COLO668 (cell line): Measurements from ENCODE around the gene FBXO36.

Experiments used
- DNase-seq: peaks from one replicate; lab custom pipeline; 2025; ENCODE audit not compliant: unreplicated experiment; lab: John Stamatoyannopoulos, UW

FBXO36 gene

DNA sequence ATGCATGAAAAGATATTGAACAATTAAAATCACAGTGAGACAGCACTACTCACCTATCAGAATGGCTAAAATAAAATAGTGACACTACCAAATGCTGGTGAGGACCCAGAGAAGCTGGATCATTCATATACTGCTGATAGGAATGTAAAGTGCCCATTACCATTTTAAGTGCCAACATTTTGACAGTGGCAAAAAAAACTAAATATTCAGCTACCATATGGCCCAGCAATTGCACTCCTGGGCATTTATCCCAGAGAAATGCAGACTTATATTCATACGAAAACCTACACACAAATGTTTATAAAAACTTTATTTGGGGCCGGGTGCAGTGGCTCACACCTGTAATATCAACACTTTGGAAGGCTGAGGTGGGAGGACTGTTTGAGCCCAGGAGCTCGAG, 47.6 kb downstream of the FBXO36 start:
- no peak for DNase-seq

- DNase-seq = no peak
Measured at GRCh38 chr2:229970406-229970805, 48.1 kb downstream of the FBXO36 start.

DNA sequence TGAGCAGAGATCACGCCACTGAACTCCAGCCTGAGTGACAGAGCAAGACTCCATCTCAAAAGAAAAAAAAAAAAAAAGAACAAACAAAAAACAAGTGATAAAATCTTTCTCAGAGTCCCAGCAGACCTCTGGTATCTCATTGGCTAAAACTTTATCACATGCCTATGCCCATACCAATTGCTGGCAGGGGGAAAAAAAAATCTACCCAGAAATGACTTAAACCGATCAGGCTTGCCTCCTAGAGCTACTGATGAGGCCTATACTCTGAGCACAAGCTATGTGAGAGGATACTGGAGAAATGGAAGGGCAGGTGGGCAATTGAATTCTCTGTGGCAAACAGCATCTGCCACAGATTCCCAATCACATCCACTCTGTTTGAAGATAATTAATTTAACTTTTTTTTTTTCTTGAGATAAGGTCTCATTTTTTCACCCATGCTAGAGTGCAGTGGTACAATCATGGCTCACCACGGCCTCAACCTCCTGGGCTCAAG, 49.0 kb downstream of the FBXO36 start:
- no peak for DNase-seq

DNA sequence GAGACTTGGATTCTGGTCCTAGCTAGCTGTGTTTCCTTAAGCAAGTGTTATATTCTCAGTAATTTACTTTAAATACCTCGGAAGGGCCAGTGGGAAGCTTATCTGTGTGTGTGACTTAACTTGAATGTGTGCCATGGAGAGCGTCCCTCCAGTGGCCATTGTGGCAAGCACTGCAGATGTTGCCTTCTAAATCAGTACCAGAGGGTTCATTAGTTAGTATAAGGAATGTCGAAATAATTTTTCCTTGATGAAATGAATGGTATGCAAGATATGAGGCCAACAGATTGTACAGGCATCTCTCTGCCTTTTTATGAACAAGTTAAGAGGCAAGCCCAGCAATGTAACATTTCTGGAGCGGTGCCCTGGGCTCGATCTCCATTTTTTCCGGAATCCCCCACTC, 52.0 kb downstream of the FBXO36 start:
- no peak for DNase-seq

DNA sequence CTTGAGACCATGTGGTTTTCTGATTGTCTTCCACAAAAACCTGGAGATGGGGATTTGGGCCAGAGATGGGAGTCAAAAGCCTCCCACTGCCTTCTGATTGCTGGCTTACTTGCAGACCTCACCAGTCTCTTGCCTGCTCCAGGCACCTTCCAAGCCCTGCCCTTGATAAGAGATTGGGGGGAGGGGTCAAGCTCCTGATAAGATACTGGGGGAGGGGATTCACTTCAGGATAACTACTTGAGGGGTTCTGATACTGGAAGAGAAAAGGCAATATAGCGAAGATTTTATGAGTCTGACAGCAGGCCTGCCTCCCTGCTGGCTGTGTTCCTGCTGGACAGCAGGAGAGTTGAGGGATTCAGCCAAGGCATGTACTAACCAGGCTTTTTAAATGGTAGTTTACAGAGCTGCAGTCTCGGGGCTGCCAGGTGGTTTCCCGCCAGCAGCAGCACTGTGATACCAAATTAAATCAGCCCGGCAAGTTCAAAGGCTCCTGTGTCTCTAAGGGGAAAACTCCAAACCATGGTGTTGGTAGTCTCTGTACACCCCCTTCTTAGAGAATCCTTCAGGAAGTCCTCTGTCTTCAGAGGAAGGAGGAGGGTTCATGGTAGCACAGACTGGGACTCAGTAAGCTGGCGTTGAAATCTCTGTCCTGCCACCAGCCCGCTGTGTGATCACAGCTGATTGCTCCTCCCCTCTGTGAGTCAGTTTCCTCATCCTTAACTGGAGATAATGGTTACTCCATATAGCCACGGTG, 58.3 kb downstream of the FBXO36 start:
- no peak for DNase-seq

- no peak for DNase-seq
Measured at GRCh38 chr2:229993236-229993635, 70.9 kb downstream of the FBXO36 start.

DNA sequence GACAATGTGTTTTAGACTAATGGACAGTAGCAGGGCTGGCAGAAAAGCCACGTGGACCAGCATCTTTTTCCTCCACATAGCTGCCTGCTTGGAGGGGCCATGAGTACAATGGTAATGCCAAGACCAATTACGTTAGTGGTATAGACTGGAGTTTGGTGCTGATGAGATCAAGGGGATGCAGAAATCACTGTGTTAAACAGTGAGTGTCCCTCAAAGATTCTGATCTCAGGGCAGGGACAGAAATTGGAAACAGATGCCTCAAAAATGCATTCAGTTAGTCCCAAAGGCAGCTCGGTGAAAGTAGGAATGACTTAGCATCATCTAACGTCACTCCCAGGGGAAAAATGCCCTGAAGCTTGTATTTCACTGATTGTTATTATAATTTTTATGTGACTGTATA, 74.0 kb downstream of the FBXO36 start:
- DNase-seq = no peak

GRCh38 chr2:229997565-229997964, 75.3 kb downstream of the FBXO36 start:
- no peak for DNase-seq

DNA sequence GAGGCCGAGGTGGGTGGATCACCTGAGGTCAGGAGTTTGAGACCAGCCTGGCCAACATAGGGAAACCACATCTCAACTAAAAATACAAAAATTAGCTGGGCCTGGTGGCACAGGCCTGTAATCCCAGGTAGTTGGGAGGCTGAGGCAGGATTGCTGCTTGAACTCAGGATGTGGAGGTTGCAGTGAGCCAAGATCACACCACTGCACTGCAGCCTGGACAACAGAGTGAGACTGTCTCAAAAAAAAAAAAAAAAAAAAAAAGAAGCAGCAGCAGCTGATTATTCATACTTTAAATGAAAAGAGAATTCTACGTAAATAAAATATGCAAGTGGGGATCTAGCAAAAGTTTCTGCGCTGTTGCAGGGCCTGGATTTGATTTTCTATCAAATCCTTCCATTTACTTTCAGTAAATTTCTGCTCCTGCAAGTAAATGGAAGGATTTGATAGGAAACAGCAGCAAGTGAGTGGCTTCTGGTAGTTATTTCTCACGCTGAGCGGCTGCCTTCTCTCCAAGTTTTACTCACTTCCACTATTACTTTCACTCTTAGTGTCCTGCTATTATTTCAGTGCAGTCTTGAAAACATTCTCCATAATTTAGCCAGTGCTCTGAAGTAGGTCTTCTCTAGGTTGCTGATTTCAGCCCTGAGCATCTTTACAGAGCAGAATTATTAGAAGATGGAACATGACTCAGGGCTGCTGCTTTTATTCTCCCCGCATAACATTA, 78.0 kb downstream of the FBXO36 start:
- DNase-seq = no peak

- DNase-seq = peak; percentile 70
Measured at GRCh38 chr2:230007931-230008707, 85.8 kb downstream of the FBXO36 start.

- DNase-seq = no peak
Measured at GRCh38 chr2:230008708-230009066, 86.4 kb downstream of the FBXO36 start.

DNA sequence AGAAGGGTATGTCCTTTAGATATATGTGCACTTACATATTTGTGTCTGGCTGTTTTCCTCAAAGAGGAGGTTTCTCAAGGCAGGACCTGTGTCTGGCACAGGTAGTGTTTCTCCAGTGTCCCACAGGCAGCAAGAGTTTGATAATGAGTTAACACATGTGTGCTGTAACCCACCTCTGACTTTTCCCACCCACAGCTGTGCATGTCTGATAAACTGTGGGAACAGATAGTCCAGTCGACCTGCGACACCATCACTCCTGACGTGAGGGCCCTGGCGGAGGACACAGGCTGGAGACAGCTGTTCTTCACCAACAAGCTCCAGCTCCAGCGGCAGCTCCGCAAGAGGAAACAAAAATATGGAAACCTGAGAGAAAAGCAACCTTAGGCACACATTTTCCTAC, 88.2 kb downstream of the FBXO36 start:
- no peak for DNase-seq

DNA sequence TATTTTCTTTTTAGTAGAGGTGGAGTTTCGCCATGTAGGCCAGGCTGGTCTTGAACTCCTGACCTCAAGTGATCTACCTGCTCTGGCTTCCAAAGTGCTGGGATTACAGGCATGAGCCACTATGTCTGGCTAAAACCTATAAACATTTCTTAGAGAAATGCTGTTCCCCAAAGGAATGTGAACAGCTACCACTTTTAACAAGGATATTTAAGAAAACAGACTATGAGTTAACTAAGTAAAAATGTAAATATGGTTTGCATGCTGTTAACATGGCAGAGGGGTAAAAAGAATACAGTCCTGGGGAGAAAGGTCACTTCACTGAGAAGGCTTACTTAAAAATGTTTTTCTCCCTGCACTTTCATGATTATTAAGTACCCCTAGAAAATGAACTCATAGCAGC, 89.3 kb downstream of the FBXO36 start:
- no peak for DNase-seq

DNA sequence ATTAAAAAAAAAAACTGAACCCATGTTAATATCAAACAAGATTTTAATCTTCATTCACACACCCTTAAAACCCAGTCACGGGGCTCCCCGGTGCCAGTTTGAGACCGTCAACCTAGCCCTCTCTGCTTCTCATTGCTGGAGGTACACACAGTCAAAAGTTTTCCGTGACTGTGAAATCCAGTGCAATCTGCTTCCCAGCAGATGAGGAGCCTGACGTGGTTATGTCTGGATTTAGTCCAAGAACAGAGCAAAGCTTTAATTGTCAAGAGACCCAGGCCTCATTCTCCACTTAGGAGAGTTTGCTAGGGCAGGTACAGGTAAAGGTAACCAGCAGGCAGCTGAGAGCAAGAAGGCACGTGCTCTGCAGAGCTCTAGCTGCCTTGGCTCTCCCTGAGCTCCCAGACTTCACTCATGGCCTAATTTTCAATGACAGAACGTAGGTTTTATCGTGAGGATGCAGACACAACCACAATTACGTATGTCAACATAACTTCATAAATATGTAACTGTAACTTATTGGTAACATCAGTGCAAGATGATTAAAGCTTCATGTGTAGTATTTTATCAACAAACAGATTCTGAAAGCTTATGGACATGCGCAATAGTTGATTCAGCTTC, 90.1 kb downstream of the FBXO36 start:
- DNase-seq = no peak

- no peak for DNase-seq
Measured at GRCh38 chr2:230016844-230017243, 94.5 kb downstream of the FBXO36 start.

DNA sequence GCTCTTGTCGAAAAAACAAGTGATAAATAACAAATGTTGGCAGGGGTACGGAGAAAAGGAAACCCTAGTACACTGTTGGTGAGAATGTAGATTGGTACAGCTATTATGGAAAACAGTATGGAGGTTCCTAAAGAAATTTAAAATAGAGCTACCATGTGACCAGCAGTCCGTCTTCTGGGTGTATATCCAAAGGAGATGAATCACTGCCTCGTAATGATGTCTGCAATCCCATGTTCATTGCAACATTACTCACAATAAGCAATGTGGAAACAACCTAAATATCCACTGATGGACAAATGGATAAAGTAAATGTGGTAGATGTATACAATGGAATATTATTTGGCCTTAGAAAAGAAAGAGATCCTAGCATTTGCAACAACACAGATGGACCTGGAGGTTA, 95.8 kb downstream of the FBXO36 start:
- no peak for DNase-seq

DNA sequence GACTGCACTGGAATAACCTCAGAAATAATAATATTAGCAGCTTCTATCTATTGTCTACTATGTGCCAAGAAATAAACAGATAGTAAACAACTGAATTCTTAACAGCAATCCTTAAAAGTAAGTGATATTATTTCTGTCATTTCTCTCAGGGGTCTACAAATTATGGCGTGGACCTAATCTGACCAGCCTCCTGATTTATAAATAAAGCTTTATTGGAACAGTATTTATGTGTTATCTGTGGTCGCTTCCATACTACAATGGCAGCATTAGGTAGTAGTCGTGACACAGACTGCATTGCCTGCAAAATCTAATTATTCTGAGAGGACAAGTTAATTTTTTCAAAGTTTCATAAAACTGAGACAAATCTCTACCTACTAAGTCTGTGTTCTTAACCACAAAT, 97.4 kb downstream of the FBXO36 start:
- DNase-seq = no peak

DNA sequence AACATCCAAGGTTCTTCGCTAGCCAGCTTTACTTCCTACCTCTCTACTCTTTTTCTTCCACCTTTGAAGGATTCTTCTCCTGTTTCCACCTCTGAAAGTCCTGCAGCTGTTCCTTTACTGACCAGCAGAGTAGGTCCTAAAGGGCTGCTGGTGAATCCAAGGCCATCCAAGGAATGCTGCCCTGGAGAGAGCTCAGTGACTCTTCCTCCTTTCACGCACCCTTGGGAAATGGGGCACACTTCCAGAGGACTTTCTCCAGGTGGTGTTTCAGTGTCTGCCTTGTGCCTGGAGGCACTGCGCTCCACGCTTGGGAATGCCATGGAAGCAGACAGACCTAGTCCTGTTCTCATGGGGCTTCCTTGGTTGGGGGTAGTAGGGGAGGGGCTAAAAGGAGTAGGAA, 101.0 kb downstream of the FBXO36 start:
- no peak for DNase-seq

DNA sequence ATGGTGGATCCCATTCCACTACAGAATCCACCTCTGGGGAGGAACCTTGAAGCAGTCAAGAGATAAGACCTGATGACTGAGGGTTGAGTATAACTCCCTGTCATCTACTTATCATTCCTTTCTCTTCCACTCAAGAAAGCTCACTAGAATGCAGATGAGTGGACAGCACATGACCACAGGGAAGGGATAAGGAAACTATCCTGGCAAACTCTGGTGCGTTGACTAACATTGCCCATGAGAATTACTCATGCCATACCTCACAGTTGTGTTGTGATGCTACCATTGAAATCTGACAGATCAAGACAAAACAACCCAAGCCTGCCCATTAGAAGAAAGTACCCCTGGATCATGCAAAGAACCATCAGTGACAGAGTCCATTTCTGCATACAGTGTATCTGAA, 119.9 kb downstream of the FBXO36 start:
- no peak for DNase-seq

- DNase-seq = no peak
Measured at GRCh38 chr2:230043025-230043424, 120.7 kb downstream of the FBXO36 start.

DNA sequence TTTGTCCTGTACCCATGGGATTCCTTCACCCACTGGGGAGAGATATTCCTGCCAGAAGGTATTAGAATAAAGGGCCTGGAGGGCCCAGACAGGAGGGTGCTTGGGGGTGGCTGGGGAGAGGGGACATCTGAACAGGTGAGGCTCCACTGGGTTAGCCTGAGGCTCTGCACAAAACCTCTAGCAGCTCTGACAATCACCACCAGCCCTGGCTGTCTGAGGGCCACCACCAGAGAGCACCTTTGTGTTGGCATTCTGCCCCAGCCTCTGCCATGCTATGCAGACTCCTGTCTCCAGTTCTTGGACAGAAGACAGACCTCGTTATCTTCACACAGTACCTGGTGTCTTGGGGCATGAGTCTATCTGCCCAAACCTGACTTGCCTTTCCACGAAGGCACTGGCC, 121.2 kb downstream of the FBXO36 start:
- no peak for DNase-seq
